ENCODE measurements around the gene MTUS2.

Gene MTUS2

GRCh38 chr13:29310806-29311205, 490.7 kb downstream of the MTUS2 start:
- Histone ChIP-seq H3K9ac (ENCODE audit: low read length) (no peak overlapping the region), H3K27ac (ENCODE audit: low read length) (no peak overlapping the region), H3F3A (ENCODE audit: insufficient read depth, low read length) (no peaks in the 10 kb centered on the region), H3K9me3 (replicated peaks; ENCODE audit: insufficient read depth, low read length) (no peaks in the 10 kb centered on the region), H3K4me3 (ENCODE audit: low read length) (no peak overlapping the region), H3K27me3 (replicated peaks; ENCODE audit: insufficient read depth, low read length) (no peaks in the 10 kb centered on the region), H3K36me3 (replicated peaks; ENCODE audit: insufficient read depth, low read length) (no peaks in the 10 kb centered on the region), H3K79me2 (ENCODE audit: low read length) (no peaks in the 10 kb centered on the region), H3K4me2 (ENCODE audit: low read depth, low read length) (no peak overlapping the region), H4K20me1 (ENCODE audit: insufficient read depth, low read length) (no peaks in the 10 kb centered on the region), H3K9me2 (replicated peaks; ENCODE audit: insufficient read depth, low read length) (no peaks in the 10 kb centered on the region), H2AFZ (ENCODE audit: low read length) (no peak overlapping the region), H3K4me1 (ENCODE audit: low read length) (no peaks in the 10 kb centered on the region)
- no peak for DNase-seq
- TF ChIP-seq EZH2phosphoT487 (IDR thresholded peaks at IDR 0.05; ENCODE audit: low read length) (no peak), EZH2 (optimal IDR thresholded peaks at IDR 0.05; ENCODE audit: low read depth, low read length) (no peak), CTCF (IDR thresholded peaks at IDR 0.05; ENCODE audit: low read length) (no peak)

- Histone ChIP-seq H4K20me1 (ENCODE audit: insufficient read depth, low read length) (no peaks in the 10 kb centered on the region), H3K4me1 (ENCODE audit: low read length) (no peaks in the 10 kb centered on the region), H3K9me3 (replicated peaks; ENCODE audit: insufficient read depth, low read length) (no peaks in the 10 kb centered on the region), H3K9me2 (replicated peaks; ENCODE audit: insufficient read depth, low read length) (no peaks in the 10 kb centered on the region), H3K4me3 (ENCODE audit: low read length) (no peak overlapping the region), H3K79me2 (ENCODE audit: low read length) (no peaks in the 10 kb centered on the region), H3K9ac (ENCODE audit: low read length) (no peak overlapping the region), H3K27ac (ENCODE audit: low read length) (peak overlapping the region; percentile 2; the same call in 1 of the 2 replicates), H2AFZ (ENCODE audit: low read length) (no peak overlapping the region), H3K4me2 (ENCODE audit: low read depth, low read length) (no peak overlapping the region), H3K36me3 (replicated peaks; ENCODE audit: insufficient read depth, low read length) (no peaks in the 10 kb centered on the region), H3K27me3 (replicated peaks; ENCODE audit: insufficient read depth, low read length) (no peaks in the 10 kb centered on the region), H3F3A (ENCODE audit: insufficient read depth, low read length) (no peaks in the 10 kb centered on the region)
- TF ChIP-seq EZH2phosphoT487 (IDR thresholded peaks at IDR 0.05; ENCODE audit: low read length) (no peak), CTCF (IDR thresholded peaks at IDR 0.05; ENCODE audit: low read length) (no peak), EZH2 (optimal IDR thresholded peaks at IDR 0.05; ENCODE audit: low read depth, low read length) (no peak)
- DNase-seq: no peak
Observed at GRCh38 chr13:29315847-29316246, 495.7 kb downstream of the MTUS2 start.

GRCh38 chr13:29317828-29318227, 497.7 kb downstream of the MTUS2 start:
- no peaks in the 10 kb centered on the region for H3K4me1 ChIP-seq (ENCODE audit: low read length)
- no peak overlapping the region for H3K4me3 ChIP-seq (ENCODE audit: low read length)
- DNase-seq: no peak
- H3K36me3 ChIP-seq (replicated peaks; ENCODE audit: insufficient read depth, low read length): no peaks in the 10 kb centered on the region
- TF ChIP-seq EZH2phosphoT487 (IDR thresholded peaks at IDR 0.05; ENCODE audit: low read length) (no peak), EZH2 (optimal IDR thresholded peaks at IDR 0.05; ENCODE audit: low read depth, low read length) (no peak), CTCF (IDR thresholded peaks at IDR 0.05; ENCODE audit: low read length) (no peak)
- H3K4me2 ChIP-seq (ENCODE audit: low read depth, low read length): no peak overlapping the region
- no peaks in the 10 kb centered on the region for H3K79me2 ChIP-seq (ENCODE audit: low read length)
- H3K9ac ChIP-seq (ENCODE audit: low read length): no peak overlapping the region
- H2AFZ ChIP-seq (ENCODE audit: low read length): no peak overlapping the region
- H3K27me3 ChIP-seq (replicated peaks; ENCODE audit: insufficient read depth, low read length): no peaks in the 10 kb centered on the region
- no peaks in the 10 kb centered on the region for H3F3A ChIP-seq (ENCODE audit: insufficient read depth, low read length)
- no peak overlapping the region for H3K27ac ChIP-seq (ENCODE audit: low read length)
- no peaks in the 10 kb centered on the region for H3K9me3 ChIP-seq (replicated peaks; ENCODE audit: insufficient read depth, low read length)
- no peaks in the 10 kb centered on the region for H3K9me2 ChIP-seq (replicated peaks; ENCODE audit: insufficient read depth, low read length)
- H4K20me1 ChIP-seq (ENCODE audit: insufficient read depth, low read length): no peaks in the 10 kb centered on the region

All from MM.1S (cell line).